AG10803 (cell line): Measurements from ENCODE around the gene CDCP2.

Source experiments
- DNase-seq: peaks from one replicate; pipeline ENCODE4 v3.0.0; 2010; ENCODE audit warnings: low read depth
- H3K4me3 ChIP-seq: 2 replicates; pipeline ENCODE4 v1.5.1; 2011; ENCODE audit warnings: mild to moderate bottlenecking, low read length, control low read depth
- CTCF ChIP-seq: conservative IDR thresholded peaks from 2 replicates; pipeline ENCODE4 v1.5.1; 2011; ENCODE audit warnings: mild to moderate bottlenecking, low read length, control low read depth, inconsistent platforms

The CDCP2 gene

GRCh38 chr1:54121482-54122134 is 31.2 kb downstream of the CDCP2 start:
- peak; percentile 65 for DNase-seq
- peak overlapping the region; percentile 24 for H3K4me3 ChIP-seq
- peak; percentile 67 for TF ChIP-seq CTCF

- no peak for DNase-seq
- no peak for TF ChIP-seq CTCF
- peak overlapping the region; percentile 24; the same call in 1 of the 2 replicates for H3K4me3 ChIP-seq
Measured at GRCh38 chr1:54120698-54121481, 31.9 kb downstream of the CDCP2 start.

GRCh38 chr1:54120018-54120697 is 32.6 kb downstream of the CDCP2 start:
- no peak overlapping the region for H3K4me3 ChIP-seq
- TF ChIP-seq CTCF = no peak
- DNase-seq = no peak

- no peak overlapping the region for H3K4me3 ChIP-seq
- TF ChIP-seq CTCF = no peak
- peak; percentile 70 for DNase-seq
Measured at GRCh38 chr1:54118704-54119103, 34.1 kb downstream of the CDCP2 start.

- DNase-seq = no peak
- no peak for TF ChIP-seq CTCF
- H3K4me3 ChIP-seq = no peak overlapping the region
Measured at GRCh38 chr1:54117815-54118563, 34.8 kb downstream of the CDCP2 start.

- no peak overlapping the region for H3K4me3 ChIP-seq
- no peak for TF ChIP-seq CTCF
- no peak for DNase-seq
Measured at GRCh38 chr1:54115520-54115919, 37.3 kb downstream of the CDCP2 start.
